GM12875 (cell line): ENCODE measurements around the gene SDE2.
"Not testable (repeated sequence)": the region's sequence is repeated elsewhere in the genome, so short reads cannot be mapped to it uniquely, and the experiment has no call there.

ENCODE experiments used
- H3K4me3 ChIP-seq: one replicate; pipeline ENCODE4 v1.5.1; 2011; ENCODE audit warnings: low read depth, low read length, control low read depth
- CTCF ChIP-seq: IDR thresholded peaks from 2 replicates; pipeline ENCODE4 v1.5.1; 2011; ENCODE audit warnings: low read depth, mild to moderate bottlenecking, control low read depth, inconsistent platforms, low read length, moderate library complexity, borderline replicate concordance; ENCODE audit not compliant: insufficient read depth

Gene SDE2

GRCh38 chr1:225981714-225982113, 17.4 kb downstream of the SDE2 start:
- no peak overlapping the region for H3K4me3 ChIP-seq
- no peak for TF ChIP-seq CTCF

DNA sequence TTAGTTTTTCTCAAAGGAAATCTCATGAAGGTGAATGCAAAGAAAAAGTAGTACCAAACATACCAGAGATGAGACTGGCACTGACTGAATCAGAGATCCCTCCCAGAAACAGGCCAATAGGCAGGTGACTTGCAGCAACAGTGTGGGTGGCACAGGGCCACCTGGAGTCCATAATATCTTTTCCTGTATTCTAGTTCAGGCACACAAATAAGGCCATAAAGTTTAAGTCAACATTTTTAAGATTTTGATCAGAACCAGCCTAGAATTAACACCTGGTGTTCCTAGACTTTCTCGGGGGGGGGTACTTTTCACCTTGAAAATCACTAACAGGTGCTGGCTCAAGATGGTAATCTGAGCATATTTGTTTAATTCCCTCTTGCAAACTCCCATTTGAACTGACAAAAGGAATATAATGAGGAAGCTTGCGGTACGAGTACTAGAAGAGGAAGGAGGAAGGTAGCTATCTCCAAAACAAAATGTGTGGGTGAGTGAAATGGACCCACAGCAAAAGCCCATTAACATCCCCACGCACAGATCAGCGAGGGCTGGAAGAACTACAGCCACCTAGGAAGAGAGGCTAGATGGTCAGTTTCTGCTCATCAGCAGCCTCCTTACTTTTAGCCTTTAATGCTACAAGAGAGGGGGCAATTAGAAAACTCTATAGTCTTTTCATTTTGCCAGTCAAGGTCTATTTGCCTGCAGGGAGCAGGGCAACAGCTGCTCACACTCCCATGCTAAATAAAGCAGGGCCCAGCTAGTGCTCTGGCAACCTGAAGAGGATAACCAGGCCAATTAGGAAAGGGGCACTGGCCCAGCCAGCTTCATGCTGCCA, 18.9 kb downstream of the SDE2 start:
- TF ChIP-seq CTCF = no peak
- H3K4me3 ChIP-seq = no peak overlapping the region

DNA sequence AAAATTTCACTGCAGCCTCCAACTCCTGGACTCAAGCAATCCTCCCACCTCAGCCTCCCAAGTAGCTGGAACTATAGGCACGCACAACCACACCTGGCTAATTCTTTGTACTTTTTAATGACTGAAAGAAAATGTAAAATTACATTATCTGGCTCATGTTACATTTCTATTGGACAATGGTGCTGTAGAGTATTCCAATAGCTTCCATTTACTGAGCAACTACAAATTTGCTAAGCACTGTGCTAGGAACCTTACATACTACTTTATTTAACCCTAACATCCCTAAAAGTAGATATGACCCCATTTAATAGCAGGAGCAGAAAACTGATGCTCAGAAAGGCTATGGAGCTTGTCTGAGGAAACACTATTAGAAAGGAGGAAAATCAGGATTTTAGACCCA, 19.7 kb downstream of the SDE2 start:
- H3K4me3 ChIP-seq = no peak overlapping the region
- TF ChIP-seq CTCF = no peak

GRCh38 chr1:225977937-225978748, 21.0 kb downstream of the SDE2 start:
- TF ChIP-seq CTCF = no peak
- H3K4me3 ChIP-seq = no peak overlapping the region

DNA sequence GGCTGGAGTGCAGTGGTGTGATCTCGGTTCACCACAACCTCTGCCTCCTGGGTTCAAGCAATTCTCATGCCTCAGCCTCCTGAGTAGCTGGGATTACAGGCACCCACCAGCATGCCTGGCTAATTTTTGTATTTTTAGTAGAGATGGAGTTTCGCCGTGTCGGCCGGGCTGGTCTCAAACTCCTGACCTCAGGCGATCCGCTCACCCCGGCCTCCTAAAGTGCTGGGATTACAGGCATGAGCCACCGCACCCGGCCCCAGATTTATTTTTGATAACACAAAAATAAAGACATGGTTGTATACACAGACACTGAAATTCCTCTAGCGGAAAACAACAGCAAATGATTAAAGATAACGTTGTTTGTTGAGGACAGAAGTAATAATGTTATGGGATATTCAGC, 24.0 kb downstream of the SDE2 start:
- not testable (repeated sequence) for H3K4me3 ChIP-seq

DNA sequence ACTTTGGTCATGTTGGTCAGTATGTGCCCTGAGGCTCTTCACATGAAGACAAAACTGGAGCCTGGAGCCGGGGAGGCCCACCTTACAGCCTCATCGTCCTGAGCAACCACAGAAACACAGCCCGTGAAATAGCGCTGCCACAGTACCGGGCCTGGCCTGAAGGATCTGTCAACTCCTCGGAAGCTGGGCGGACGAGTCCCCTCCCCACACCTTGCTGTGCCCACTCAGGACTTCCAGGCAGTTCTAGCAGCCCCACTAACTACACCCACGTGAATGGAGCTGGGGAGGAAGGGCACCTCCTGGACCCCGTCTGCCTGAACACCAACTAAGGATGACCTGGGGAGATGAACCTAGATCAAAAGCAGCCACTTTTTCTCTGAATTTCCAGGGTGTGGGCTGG, 24.7 kb downstream of the SDE2 start:
- H3K4me3 ChIP-seq = no peak overlapping the region
- TF ChIP-seq CTCF = no peak

- H3K4me3 ChIP-seq = no peak overlapping the region
- no peak for TF ChIP-seq CTCF
Observed at GRCh38 chr1:225973158-225973557, 26.0 kb downstream of the SDE2 start.
